Upper lobe of right lung (tissue), 1 donor: Measurements from ENCODE around the gene UNC5A. TPM values are rescaled to one million over a fixed set of nuclear protein-coding genes. Genes with fewer than 3 reads are reported as not detected.

Source experiments
- ATAC-seq: fragments of 200-7000 bp; cut with Tn5 transposase; one replicate; pipeline ENCODE4 v1.9.1; 2020; ENCODE audit warnings: mild to moderate bottlenecking, moderate library complexity
- DNase-seq: peaks from one replicate; pipeline ENCODE4 v3.0.0-alpha.2; 2020
- H3K27ac ChIP-seq: fragments of 200-600 bp; one replicate; pipeline ENCODE4 v1.8.0; 2022
- H3K27me3 ChIP-seq: fragments of 200-600 bp; one replicate; pipeline ENCODE4 v1.8.0; 2022; ENCODE audit warnings: mild to moderate bottlenecking
- H3K36me3 ChIP-seq: fragments of 200-600 bp; one replicate; pipeline ENCODE4 v1.8.0; 2022
- H3K4me1 ChIP-seq: fragments of 200-600 bp; one replicate; pipeline ENCODE4 v1.8.0; 2022
- H3K4me3 ChIP-seq: fragments of 200-600 bp; one replicate; pipeline ENCODE4 v1.8.0; 2022; ENCODE audit warnings: mild to moderate bottlenecking
- H3K9me3 ChIP-seq: fragments of 200-600 bp; one replicate; pipeline ENCODE4 v1.8.0; 2022
- intact Hi-C: fragments of 100-400 bp; cut with DNase I; formaldehyde crosslinking; loops from one replicate; pipeline ENCODE4 v1.11.0; 2022
- total RNA-seq: library from RNA; stranded (reverse); fragmentation: NEBNext Ultra II Directional; extraction: Animal tissue kit (Norgen Biotek cat#: 25700); gene quantifications from one replicate; pipeline ENCODE4 v1.2.1, GENCODE V29; 2021
- TF ChIP-seq, protein P1 (sequence below): fragments of 200-600 bp; IDR thresholded peaks from one replicate; pipeline ENCODE4 v1.8.0; 2022; ENCODE audit warnings: antibody characterized with exemption
- donor health status: DM: no; HTN: yes; CAD: no; lungs with severe emphysema.

UNC5A gene
- total RNA-seq, 1 donor from 2014 or later: 0.46 TPM

DNA sequence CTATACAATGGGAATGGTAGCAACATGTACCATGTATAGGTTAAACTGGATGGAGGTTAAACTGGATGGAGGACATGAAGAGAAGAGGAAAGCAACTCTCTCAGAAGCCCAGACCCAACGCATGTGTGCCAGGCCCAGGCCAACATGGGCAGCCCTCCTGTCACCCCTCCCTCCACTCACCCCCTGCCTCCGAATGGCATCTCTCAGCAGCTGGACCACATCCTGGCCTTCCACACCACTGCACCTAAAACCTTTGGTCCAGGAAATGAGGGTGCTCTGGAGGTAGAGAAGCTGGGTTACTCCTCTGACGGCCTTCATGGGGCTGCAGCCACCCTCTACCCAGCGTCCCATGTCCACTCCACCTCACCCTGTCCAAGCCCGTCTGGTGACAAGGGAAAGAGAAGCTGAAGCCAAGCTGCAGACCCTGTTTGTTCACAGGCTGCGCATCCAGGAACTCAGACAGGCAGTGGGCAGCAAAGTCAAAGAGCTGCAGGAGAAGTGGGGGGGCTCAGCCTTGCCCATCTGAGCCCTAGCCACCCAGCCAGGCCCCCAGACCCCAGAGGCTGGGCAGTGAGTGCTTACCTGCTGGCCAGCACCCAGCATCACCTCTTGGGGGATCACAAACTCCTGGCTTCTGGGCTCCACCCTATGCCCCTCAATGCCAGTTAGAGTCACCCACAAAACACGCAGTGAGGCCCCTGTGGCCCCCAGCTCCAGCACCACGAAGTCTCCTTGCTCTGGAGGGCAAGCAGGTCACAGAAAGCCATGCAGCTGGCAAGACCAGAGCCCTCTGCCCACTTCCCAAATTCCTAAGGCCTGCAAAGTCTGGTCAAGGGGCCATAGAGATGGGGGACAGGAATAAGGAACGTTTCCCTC lies 80.3 kb downstream of the UNC5A start:
- H3K4me3 ChIP-seq: no peak overlapping the region
- no peaks in the 10 kb centered on the region for H3K36me3 ChIP-seq
- no peak for DNase-seq

DNA sequence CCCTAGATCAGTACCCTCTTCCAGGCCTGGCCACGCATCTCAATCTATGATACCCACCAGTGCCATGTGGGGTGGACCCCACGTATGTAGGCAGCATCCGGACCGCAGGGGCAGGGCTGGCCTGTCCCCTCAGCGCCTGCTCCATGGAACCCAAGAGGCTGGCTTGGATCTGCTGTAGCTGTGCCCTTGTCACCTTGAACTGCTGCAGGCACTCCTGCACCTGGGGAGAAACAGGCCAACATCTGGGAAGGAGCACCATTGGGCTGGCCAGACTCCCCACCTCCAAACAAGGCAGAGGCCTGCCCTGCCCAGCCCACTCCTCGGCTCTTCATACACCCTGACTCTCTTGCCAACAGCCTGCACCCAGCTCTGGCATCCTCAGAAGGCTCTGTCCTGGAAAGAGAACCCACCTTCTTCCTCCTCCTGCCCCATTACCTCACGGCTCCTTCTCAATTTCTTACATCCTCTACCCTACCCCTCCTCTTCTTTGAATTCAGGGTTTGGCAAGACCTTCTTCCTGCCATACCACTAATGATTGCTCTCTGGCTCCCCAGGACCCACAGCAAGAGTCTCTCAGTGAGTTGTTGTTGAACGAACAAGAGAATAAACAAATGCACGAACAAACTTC lies 81.1 kb downstream of the UNC5A start:
- no peaks in the 10 kb centered on the region for H3K9me3 ChIP-seq
- TF ChIP-seq, protein P1, sequence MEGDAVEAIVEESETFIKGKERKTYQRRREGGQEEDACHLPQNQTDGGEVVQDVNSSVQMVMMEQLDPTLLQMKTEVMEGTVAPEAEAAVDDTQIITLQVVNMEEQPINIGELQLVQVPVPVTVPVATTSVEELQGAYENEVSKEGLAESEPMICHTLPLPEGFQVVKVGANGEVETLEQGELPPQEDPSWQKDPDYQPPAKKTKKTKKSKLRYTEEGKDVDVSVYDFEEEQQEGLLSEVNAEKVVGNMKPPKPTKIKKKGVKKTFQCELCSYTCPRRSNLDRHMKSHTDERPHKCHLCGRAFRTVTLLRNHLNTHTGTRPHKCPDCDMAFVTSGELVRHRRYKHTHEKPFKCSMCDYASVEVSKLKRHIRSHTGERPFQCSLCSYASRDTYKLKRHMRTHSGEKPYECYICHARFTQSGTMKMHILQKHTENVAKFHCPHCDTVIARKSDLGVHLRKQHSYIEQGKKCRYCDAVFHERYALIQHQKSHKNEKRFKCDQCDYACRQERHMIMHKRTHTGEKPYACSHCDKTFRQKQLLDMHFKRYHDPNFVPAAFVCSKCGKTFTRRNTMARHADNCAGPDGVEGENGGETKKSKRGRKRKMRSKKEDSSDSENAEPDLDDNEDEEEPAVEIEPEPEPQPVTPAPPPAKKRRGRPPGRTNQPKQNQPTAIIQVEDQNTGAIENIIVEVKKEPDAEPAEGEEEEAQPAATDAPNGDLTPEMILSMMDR: no peak
- intact Hi-C loops: no loop called here
- no peak overlapping the region for H3K4me3 ChIP-seq
- H3K4me1 ChIP-seq: no peaks in the 10 kb centered on the region
- no peaks in the 10 kb centered on the region for H3K27me3 ChIP-seq
- no peak for ATAC-seq
- DNase-seq: no peak
- no peaks in the 10 kb centered on the region for H3K36me3 ChIP-seq
- no peak overlapping the region for H3K27ac ChIP-seq

More for the DNA sequence above, 80.3 kb downstream of the UNC5A start:
- intact Hi-C loops: no loop called here
- Histone ChIP-seq H3K4me1 (no peaks in the 10 kb centered on the region), H3K27ac (no peak overlapping the region), H3K9me3 (no peaks in the 10 kb centered on the region), H3K27me3 (no peaks in the 10 kb centered on the region)
- no peak for ATAC-seq
- TF ChIP-seq, protein P1: no peak

DNA sequence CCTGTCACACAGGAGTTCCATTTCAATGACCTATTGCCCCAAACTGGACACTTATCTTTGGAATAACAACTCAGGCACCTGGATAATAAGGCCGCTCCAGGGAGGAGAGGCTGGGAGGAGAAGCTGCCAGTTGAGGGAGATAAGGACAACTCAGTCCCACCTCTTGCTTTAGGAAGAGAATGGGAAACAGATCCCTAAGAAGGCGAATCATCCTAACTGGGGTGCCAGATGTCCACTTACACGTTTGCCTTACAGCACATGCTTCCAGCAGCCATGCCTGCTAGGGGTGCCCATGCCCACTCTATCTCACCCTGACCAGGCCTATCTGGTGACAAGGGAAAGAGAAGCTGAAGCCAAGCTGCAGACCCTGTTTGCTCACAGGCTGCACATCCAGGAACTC lies 82.3 kb downstream of the UNC5A start:
- no peak for ATAC-seq
- TF ChIP-seq, protein P1: no peak
- Histone ChIP-seq H3K4me1 (no peaks in the 10 kb centered on the region), H3K27me3 (no peaks in the 10 kb centered on the region), H3K36me3 (no peaks in the 10 kb centered on the region), H3K4me3 (no peak overlapping the region), H3K27ac (no peak overlapping the region), H3K9me3 (no peaks in the 10 kb centered on the region)
- intact Hi-C loops: no loop called here
- DNase-seq: no peak

DNA sequence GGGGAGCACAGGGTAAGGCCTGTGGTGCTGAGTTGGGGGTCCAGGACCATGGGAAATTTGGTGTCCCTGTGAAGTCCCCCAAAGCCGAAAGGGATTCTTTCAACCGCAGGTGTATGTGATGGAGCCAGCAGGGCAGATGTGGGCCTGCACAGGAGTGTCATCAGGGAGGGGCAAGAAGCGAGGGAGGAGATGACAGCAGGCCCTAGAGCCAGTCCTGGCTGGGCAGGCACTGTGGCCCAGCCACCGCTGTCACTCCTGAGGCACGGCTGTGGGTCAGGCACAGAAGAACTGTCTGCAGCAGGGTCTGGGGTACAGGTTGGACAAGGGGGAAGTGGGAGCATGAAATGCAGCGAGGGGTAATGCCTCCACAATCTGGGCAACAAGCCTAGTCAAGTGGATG lies 83.9 kb downstream of the UNC5A start:
- TF ChIP-seq, protein P1: no peak
- ATAC-seq: no peak
- Histone ChIP-seq H3K27me3 (no peaks in the 10 kb centered on the region), H3K36me3 (no peaks in the 10 kb centered on the region), H3K9me3 (no peaks in the 10 kb centered on the region), H3K27ac (no peak overlapping the region), H3K4me1 (peaks cover 5% of the 10 kb centered on the region), H3K4me3 (no peak overlapping the region)
- intact Hi-C loops: no loop called here
- no peak for DNase-seq

DNA sequence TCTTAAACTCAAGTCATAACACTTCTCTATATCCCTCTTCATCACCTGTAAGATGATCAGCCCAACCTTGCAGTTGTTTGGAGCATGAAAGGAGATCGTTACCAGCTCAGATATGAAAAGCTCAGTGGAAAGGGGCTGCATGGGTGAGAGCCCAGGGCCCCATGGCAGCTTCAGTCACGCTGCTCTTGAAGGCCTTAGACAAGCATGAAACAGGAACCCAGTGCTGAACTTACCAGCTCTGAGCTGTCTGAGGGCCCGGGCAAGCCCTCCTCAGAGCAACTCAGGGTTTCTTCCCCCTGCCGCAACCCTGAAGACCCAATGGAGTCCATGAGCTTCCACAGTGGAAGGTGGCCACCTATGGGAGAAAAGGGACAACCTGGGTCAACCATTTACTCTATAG lies 85.5 kb downstream of the UNC5A start:
- peak overlapping the region; percentile 2 for H3K27ac ChIP-seq

More for the DNA sequence above, 85.5 kb downstream of the UNC5A start:
- Histone ChIP-seq H3K27me3 (no peaks in the 10 kb centered on the region), H3K4me1 (peaks cover 20% of the 10 kb centered on the region), H3K9me3 (no peaks in the 10 kb centered on the region), H3K36me3 (no peaks in the 10 kb centered on the region), H3K4me3 (no peak overlapping the region)
- intact Hi-C loops: no loop called here
- DNase-seq (no peak), ATAC-seq (no peak)
- TF ChIP-seq, protein P1: no peak
